Embryonic facial prominence (tissue), 1 donor: ENCODE results near the gene IKZF2.

ENCODE experiments used
- DNase-seq: peaks from one replicate; pipeline ENCODE4 v3.0.0-alpha.2; 2016; ENCODE audit errors: extremely low spot score

IKZF2 gene

GRCh38 chr2:213001297-213001910 lies 150.0 kb downstream of the IKZF2 start:
- DNase-seq = no peak

GRCh38 chr2:212998626-212999359 lies 152.6 kb downstream of the IKZF2 start:
- DNase-seq = no peak

GRCh38 chr2:212997526-212998020 lies 153.8 kb downstream of the IKZF2 start:
- DNase-seq = no peak

GRCh38 chr2:212995920-212996319 lies 155.5 kb downstream of the IKZF2 start:
- DNase-seq = no peak

GRCh38 chr2:212994976-212995375 lies 156.4 kb downstream of the IKZF2 start:
- no peak for DNase-seq

GRCh38 chr2:212991120-212991519 lies 160.3 kb downstream of the IKZF2 start:
- DNase-seq = no peak

GRCh38 chr2:212990697-212991096 lies 160.7 kb downstream of the IKZF2 start:
- DNase-seq = no peak

GRCh38 chr2:212987492-212987891 lies 163.9 kb downstream of the IKZF2 start:
- no peak for DNase-seq

GRCh38 chr2:212984129-212984528 lies 167.3 kb downstream of the IKZF2 start:
- no peak for DNase-seq

GRCh38 chr2:212979799-212980198 lies 171.6 kb downstream of the IKZF2 start:
- DNase-seq = no peak

- DNase-seq = no peak
Measured at GRCh38 chr2:212979046-212979612, 172.3 kb downstream of the IKZF2 start.

GRCh38 chr2:212977152-212977551 lies 174.3 kb downstream of the IKZF2 start:
- DNase-seq = no peak

GRCh38 chr2:212975333-212975732 lies 176.1 kb downstream of the IKZF2 start:
- no peak for DNase-seq

GRCh38 chr2:212974692-212975091 lies 176.7 kb downstream of the IKZF2 start:
- no peak for DNase-seq

GRCh38 chr2:212973347-212973746 lies 178.1 kb downstream of the IKZF2 start:
- DNase-seq = no peak

- DNase-seq = no peak
Measured at GRCh38 chr2:212970132-212970531, 181.3 kb downstream of the IKZF2 start.

- DNase-seq = no peak
Measured at GRCh38 chr2:212968284-212969081, 182.9 kb downstream of the IKZF2 start.

- DNase-seq = no peak
Measured at GRCh38 chr2:212966884-212967283, 184.5 kb downstream of the IKZF2 start.

GRCh38 chr2:212962691-212963090 lies 188.7 kb downstream of the IKZF2 start:
- no peak for DNase-seq

GRCh38 chr2:212961255-212961654 lies 190.2 kb downstream of the IKZF2 start:
- no peak for DNase-seq

GRCh38 chr2:212960336-212960735 lies 191.1 kb downstream of the IKZF2 start:
- DNase-seq = no peak

- DNase-seq = no peak
Measured at GRCh38 chr2:212959471-212960117, 191.8 kb downstream of the IKZF2 start.
